Stomach (tissue), 4 donors: ENCODE measurements around the gene ADGRA1.

Experiments used
- EP300 ChIP-seq: sonication (generic); formaldehyde crosslinking; IDR thresholded peaks from one replicate; pipeline ENCODE4 v1.6.1; 2017; ENCODE audit warnings: antibody characterized with exemption
- POLR2A ChIP-seq, 4 donors: fragments of 450-650 bp; IDR thresholded peaks; one replicate each; pipeline ENCODE4 v1.6.1; 2016; ENCODE audit warnings: antibody characterized with exemption in 4 of 4, control low read depth in 2 of 4, mild to moderate bottlenecking in 1 of 4, moderate library complexity in 1 of 4
- POLR2AphosphoS5 ChIP-seq, 3 donors: sonication (generic); formaldehyde crosslinking; IDR thresholded peaks; one replicate each; pipeline ENCODE4 v1.6.1; 2016; ENCODE audit warnings: antibody characterized with exemption in 3 of 3
- TF ChIP-seq, protein P1 (sequence below), 7 experiments: fragments of 450-650 bp in 4 of 7; fragments of 200-600 bp in 3 of 7; sonication (generic) in 3 of 7; IDR thresholded peaks; one replicate each; pipeline ENCODE4 v1.5.1; 2016 to 2019; ENCODE audit warnings: antibody characterized with exemption in 7 of 7, control low read depth in 2 of 7, mild to moderate bottlenecking in 1 of 7

DNA sequence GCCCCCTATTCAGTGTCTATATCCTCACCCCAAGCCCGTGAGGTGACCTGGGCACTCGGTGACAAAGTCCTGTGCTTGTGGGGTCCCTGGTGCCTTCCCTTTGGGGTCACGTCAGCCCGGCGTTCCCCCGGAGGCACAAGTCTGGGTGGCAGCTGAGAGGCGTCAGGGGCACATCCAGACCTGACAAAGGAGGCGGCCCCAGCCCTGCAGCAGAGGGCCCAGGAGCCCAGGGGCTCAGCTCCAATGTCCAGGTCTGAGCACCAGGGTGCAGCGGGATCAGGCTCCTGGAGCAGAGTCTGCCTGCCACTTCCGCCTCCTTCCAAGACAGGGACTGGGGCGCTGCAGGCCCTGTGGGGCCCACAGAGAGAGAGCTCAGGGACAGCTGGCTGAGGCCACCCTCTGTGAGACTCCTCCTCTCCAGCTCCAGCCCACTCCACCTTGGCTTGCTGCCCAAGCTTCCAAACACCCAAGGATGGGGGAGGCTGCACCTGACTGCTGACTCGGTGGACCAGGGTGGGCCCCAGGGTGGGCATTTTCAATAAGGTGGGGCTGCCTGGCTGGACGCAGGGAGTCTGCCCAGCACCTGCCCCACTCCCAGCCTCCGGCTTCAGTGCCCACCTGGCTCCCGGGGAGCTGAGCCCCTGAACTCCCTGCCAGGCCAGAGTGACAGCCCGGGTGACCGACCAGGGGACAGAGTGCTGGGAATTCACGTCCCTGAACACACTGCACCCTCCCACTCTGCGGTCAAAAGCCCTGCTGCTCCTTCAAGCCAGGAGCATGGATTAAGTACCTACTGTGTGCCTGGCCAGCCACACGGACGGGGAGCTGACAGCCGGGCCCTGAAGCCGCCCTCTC lies 71.3 kb downstream of the ADGRA1 start:
- TF ChIP-seq POLR2A (IDR thresholded peaks at IDR 0.05) = no peak
- TF ChIP-seq, protein P1, sequence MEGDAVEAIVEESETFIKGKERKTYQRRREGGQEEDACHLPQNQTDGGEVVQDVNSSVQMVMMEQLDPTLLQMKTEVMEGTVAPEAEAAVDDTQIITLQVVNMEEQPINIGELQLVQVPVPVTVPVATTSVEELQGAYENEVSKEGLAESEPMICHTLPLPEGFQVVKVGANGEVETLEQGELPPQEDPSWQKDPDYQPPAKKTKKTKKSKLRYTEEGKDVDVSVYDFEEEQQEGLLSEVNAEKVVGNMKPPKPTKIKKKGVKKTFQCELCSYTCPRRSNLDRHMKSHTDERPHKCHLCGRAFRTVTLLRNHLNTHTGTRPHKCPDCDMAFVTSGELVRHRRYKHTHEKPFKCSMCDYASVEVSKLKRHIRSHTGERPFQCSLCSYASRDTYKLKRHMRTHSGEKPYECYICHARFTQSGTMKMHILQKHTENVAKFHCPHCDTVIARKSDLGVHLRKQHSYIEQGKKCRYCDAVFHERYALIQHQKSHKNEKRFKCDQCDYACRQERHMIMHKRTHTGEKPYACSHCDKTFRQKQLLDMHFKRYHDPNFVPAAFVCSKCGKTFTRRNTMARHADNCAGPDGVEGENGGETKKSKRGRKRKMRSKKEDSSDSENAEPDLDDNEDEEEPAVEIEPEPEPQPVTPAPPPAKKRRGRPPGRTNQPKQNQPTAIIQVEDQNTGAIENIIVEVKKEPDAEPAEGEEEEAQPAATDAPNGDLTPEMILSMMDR (IDR thresholded peaks at IDR 0.05) = no peak
- no peak for TF ChIP-seq EP300
- TF ChIP-seq POLR2AphosphoS5 (IDR thresholded peaks at IDR 0.05) = no peak
